ENCODE data around the gene TTC28.

DNA sequence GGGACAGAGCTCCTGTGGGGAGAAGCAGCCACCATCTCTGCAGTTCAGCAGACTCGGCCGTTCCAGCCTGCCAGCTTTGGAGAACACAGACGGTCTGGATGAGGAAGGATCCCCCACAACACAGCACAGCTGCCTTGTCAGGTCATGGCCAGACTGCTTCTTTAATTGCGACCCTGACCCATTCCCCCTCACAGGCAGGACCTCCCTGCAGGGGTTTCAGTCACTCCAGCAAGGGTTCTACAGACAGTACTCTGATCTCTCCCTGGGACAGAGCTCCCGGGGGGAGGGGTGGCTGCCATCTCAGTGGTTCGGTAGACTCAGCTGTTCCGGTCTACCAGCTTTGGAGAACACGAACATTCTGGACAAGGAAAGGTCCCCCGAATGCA is 173.5 kb downstream of the TTC28 start:
- TF ChIP-seq PRDM1 (tag by site-specific recombination; IDR thresholded peaks at IDR 0.05) (no peak), ZNF785 (tag by site-specific recombination; IDR thresholded peaks at IDR 0.05) (no peak), ZNF335 (tag by site-specific recombination; conservative IDR thresholded peaks at IDR 0.05) (no peak), ZNF600 (tag by site-specific recombination; IDR thresholded peaks at IDR 0.05) (no peak), YY1 (tag by site-specific recombination; IDR thresholded peaks at IDR 0.05) (no peak)
- TF ChIP-seq, protein P1, sequence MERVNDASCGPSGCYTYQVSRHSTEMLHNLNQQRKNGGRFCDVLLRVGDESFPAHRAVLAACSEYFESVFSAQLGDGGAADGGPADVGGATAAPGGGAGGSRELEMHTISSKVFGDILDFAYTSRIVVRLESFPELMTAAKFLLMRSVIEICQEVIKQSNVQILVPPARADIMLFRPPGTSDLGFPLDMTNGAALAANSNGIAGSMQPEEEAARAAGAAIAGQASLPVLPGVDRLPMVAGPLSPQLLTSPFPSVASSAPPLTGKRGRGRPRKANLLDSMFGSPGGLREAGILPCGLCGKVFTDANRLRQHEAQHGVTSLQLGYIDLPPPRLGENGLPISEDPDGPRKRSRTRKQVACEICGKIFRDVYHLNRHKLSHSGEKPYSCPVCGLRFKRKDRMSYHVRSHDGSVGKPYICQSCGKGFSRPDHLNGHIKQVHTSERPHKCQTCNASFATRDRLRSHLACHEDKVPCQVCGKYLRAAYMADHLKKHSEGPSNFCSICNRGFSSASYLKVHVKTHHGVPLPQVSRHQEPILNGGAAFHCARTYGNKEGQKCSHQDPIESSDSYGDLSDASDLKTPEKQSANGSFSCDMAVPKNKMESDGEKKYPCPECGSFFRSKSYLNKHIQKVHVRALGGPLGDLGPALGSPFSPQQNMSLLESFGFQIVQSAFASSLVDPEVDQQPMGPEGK (tag by site-specific recombination; IDR thresholded peaks at IDR 0.05) = no peak
- TF ChIP-seq, protein P2, sequence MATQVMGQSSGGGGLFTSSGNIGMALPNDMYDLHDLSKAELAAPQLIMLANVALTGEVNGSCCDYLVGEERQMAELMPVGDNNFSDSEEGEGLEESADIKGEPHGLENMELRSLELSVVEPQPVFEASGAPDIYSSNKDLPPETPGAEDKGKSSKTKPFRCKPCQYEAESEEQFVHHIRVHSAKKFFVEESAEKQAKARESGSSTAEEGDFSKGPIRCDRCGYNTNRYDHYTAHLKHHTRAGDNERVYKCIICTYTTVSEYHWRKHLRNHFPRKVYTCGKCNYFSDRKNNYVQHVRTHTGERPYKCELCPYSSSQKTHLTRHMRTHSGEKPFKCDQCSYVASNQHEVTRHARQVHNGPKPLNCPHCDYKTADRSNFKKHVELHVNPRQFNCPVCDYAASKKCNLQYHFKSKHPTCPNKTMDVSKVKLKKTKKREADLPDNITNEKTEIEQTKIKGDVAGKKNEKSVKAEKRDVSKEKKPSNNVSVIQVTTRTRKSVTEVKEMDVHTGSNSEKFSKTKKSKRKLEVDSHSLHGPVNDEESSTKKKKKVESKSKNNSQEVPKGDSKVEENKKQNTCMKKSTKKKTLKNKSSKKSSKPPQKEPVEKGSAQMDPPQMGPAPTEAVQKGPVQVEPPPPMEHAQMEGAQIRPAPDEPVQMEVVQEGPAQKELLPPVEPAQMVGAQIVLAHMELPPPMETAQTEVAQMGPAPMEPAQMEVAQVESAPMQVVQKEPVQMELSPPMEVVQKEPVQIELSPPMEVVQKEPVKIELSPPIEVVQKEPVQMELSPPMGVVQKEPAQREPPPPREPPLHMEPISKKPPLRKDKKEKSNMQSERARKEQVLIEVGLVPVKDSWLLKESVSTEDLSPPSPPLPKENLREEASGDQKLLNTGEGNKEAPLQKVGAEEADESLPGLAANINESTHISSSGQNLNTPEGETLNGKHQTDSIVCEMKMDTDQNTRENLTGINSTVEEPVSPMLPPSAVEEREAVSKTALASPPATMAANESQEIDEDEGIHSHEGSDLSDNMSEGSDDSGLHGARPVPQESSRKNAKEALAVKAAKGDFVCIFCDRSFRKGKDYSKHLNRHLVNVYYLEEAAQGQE (tag by site-specific recombination; IDR thresholded peaks at IDR 0.05) = no peak
- TF ChIP-seq, protein P3, sequence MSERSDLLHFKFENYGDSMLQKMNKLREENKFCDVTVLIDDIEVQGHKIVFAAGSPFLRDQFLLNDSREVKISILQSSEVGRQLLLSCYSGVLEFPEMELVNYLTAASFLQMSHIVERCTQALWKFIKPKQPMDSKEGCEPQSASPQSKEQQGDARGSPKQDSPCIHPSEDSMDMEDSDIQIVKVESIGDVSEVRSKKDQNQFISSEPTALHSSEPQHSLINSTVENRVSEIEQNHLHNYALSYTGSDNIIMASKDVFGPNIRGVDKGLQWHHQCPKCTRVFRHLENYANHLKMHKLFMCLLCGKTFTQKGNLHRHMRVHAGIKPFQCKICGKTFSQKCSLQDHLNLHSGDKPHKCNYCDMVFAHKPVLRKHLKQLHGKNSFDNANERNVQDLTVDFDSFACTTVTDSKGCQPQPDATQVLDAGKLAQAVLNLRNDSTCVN (tag by site-specific recombination; optimal IDR thresholded peaks at IDR 0.05) = no peak

Measured in HEK293 (cell line).